ENCODE data around the gene RNF8.
"Not testable (repeated sequence)": the region's sequence is repeated elsewhere in the genome, so short reads cannot be mapped to it uniquely, and the experiment has no call there.

The RNF8 gene

GRCh38 chr6:37353761-37354525 lies at the start of gene RNF8:
Gene RNF8 (plus strand): TSS chr6:37353983. CDS start chr6:37354165, 182 bp downstream.
- TF ChIP-seq CTCF (IDR thresholded peaks at IDR 0.05) = no peak
- H3K9me3 ChIP-seq = no peaks in the 10 kb centered on the region
- DNase-seq = peak; percentile 89 to 93
- intact Hi-C loops (cut with DNase I; ENCODE audit: low total_unique reads) = no loop called here
- no peaks in the 10 kb centered on the region for H3K36me3 ChIP-seq
- no peaks in the 10 kb centered on the region for H3K27me3 ChIP-seq
- H3K4me1 ChIP-seq = peaks cover 0 to 18% (median 9%) of the 10 kb centered on the region in 4 donors
- peak within 1 kb of the TSS; percentile 35 to 66 for H3K27ac ChIP-seq
- peak within 1 kb of the TSS; percentile 79 to 97 for H3K4me3 ChIP-seq

GRCh38 chr6:37304766-37305165 lies 49.0 kb upstream of the RNF8 start:
- DNase-seq = no peak
- Histone ChIP-seq H3K4me1 (peaks cover 0 to 22% (median 10%) of the 10 kb centered on the region in 4 donors), H3K27me3 (no peaks in the 10 kb centered on the region), H3K27ac (no peak overlapping the region), H3K36me3 (peaks cover 6 to 30% (median 21%) of the 10 kb centered on the region in 3 donors), H3K9me3 (no peaks in the 10 kb centered on the region), H3K4me3 (no peak overlapping the region)
- no peak for TF ChIP-seq CTCF (IDR thresholded peaks at IDR 0.05)
- intact Hi-C loops (cut with DNase I; ENCODE audit: low total_unique reads) = no loop called here

GRCh38 chr6:37305841-37306425 lies 47.9 kb upstream of the RNF8 start:
- no peak overlapping the region for H3K27ac ChIP-seq
- H3K4me1 ChIP-seq = peaks cover 0 to 22% (median 10%) of the 10 kb centered on the region in 4 donors
- no peaks in the 10 kb centered on the region for H3K27me3 ChIP-seq
- no peak for TF ChIP-seq CTCF (IDR thresholded peaks at IDR 0.05)
- H3K9me3 ChIP-seq = no peaks in the 10 kb centered on the region
- peaks cover 6 to 30% (median 21%) of the 10 kb centered on the region in 3 donors for H3K36me3 ChIP-seq
- H3K4me3 ChIP-seq = no peak overlapping the region
- intact Hi-C loops (cut with DNase I; ENCODE audit: low total_unique reads) = no loop called here
- DNase-seq = no peak

GRCh38 chr6:37306624-37307222 lies 47.1 kb upstream of the RNF8 start:
- H3K4me3 ChIP-seq = no peak overlapping the region
- H3K9me3 ChIP-seq = no peaks in the 10 kb centered on the region
- no peak for TF ChIP-seq CTCF (IDR thresholded peaks at IDR 0.05)
- no peak overlapping the region for H3K27ac ChIP-seq
- H3K27me3 ChIP-seq = no peaks in the 10 kb centered on the region
- peaks cover 6 to 25% (median 21%) of the 10 kb centered on the region in 3 donors for H3K36me3 ChIP-seq
- intact Hi-C loops (cut with DNase I; ENCODE audit: low total_unique reads) = no loop called here
- DNase-seq = no peak
- peaks cover 0 to 22% (median 10%) of the 10 kb centered on the region in 4 donors for H3K4me1 ChIP-seq

- H3K4me3 ChIP-seq; H3K9me3 ChIP-seq; intact Hi-C loops (cut with DNase I; ENCODE audit: low total_unique reads); H3K27me3 ChIP-seq; DNase-seq: not testable (repeated sequence)
- Histone ChIP-seq H3K36me3 (peaks cover 4 to 20% (median 20%) of the 10 kb centered on the region in 3 donors), H3K4me1 (peaks cover 0 to 22% (median 10%) of the 10 kb centered on the region in 4 donors), H3K27ac (peak overlapping the region; percentile 13 to 56)
These were observed 46.3 kb upstream of the RNF8 start for GRCh38 chr6:37307484-37307883.

All from tibial artery (tissue), 4 donors.